Adrenal gland (tissue), 12 donors: ENCODE data around the gene TSPO. TPM values are rescaled to one million over a fixed set of nuclear protein-coding genes. Genes with fewer than 3 reads are reported as not detected.

Source experiments
- DNase-seq, 7 donors: peaks; one replicate each; pipeline ENCODE4 v3.0.0-alpha.2; 2019 to 2020
- H3K27ac ChIP-seq, 5 donors: fragments of 200-600 bp; sonication (generic) in 4 of 5; 1 replicate in 3 of 5; 2 replicates in 2 of 5; pipeline versions ENCODE4 v1.5.1 to v1.8.0; 2016 to 2020; ENCODE audit warnings: mild to moderate bottlenecking in 1 of 5
- H3K27me3 ChIP-seq: fragments of 200-600 bp; 2 replicates; pipeline ENCODE4 v1.8.0; 2021
- H3K36me3 ChIP-seq, 2 donors: fragments of 200-600 bp; replicated peaks in 1 of 2; 1 replicate in 1 of 2; 2 replicates in 1 of 2; pipeline versions ENCODE4 v1.5.1 to v1.8.0; 2018 to 2022
- H3K4me1 ChIP-seq, 2 donors: fragments of 200-600 bp; replicated peaks in 1 of 2; 1 replicate in 1 of 2; 2 replicates in 1 of 2; pipeline versions ENCODE4 v1.5.1 to v1.8.0; 2018 to 2021
- H3K4me3 ChIP-seq, 4 donors: fragments of 200-600 bp; sonication (generic) in 3 of 4; one replicate each; pipeline ENCODE4 v1.5.1; 2016 to 2018
- H3K9me3 ChIP-seq, 3 donors: fragments of 200-600 bp; sonication (generic) in 1 of 3; replicated peaks in 1 of 3; 1 replicate in 2 of 3; 2 replicates in 1 of 3; pipeline versions ENCODE4 v1.5.1 to v1.8.0; 2016 to 2021
- POLR2A ChIP-seq, 2 donors: fragments of 450-650 bp; IDR thresholded peaks; one replicate each; pipeline ENCODE4 v1.6.1; 2017; ENCODE audit warnings: antibody characterized with exemption in 2 of 2, mild to moderate bottlenecking in 2 of 2, moderate library complexity in 1 of 2
- WGBS, 4 donors: extraction: QIAGEN DNeasy Blood & Tissue Kit in 2 of 4; methylation state at CpG; one replicate each; pipeline versions ENCODE4 v1.1.5 to v1.1.7; 2013 to 2017; 5-methylcytosine and 5-hydroxymethylcytosine counted together
- intact Hi-C, 2 donors: fragments of 100-400 bp; cut with DNase I; formaldehyde crosslinking; loops; one replicate each; pipeline versions ENCODE4 v1.14.1 to v1.15.0; 2022 to 2023
- polyA plus RNA-seq, 3 donors: library from polyadenylated mRNA; stranded (reverse); fragments of 200-250 nt in 2 of 3; fragments of 350-450 nt in 1 of 3; fragmentation: Illumina TruSeq in 1 of 3; extraction: RNeasy Lipid Tissue Mini Kit (QIAGEN cat#74804) in 1 of 3; gene quantifications; one replicate each; pipeline ENCODE4 v1.2.3, GENCODE V29; 2013 to 2014
- total RNA-seq, 9 donors: library from RNA; depleted of rRNA in 4 of 9; stranded (reverse); fragments of >200 nt in 4 of 9; fragments of 120-200 nt in 1 of 9; fragmentation: NEBNext Ultra II Directional in 1 of 9; extraction: Animal tissue kit (Norgen Biotek cat#: 25700) in 1 of 9; gene quantifications; one replicate each; pipeline versions ENCODE4 v1.1.0 to v1.2.4, GENCODE V29; 2013 to 2023
- TF ChIP-seq, protein P1 (sequence below), 6 experiments: fragments of 450-650 bp in 4 of 6; fragments of 200-600 bp in 2 of 6; sonication (generic) in 1 of 6; IDR thresholded peaks; 1 replicate in 5 of 6; 2 replicates in 1 of 6; pipeline versions ENCODE4 v1.5.1 to v1.8.0; 2016 to 2021; ENCODE audit warnings: antibody characterized with exemption in 6 of 6, mild to moderate bottlenecking in 2 of 6, moderate library complexity in 1 of 6
- donor health status: healthy with polysubstance abuse.
- donor health status: Bipolar disorder and iron deficiency.
- donor health status: DM: yes; HTN: yes; CAD: no.
- donor health status: DM: no; HTN: no; CAD: no.
- donor health status: DM: no; HTN: no; CAD: no.
- donor health status: DM: yes; HTN: yes; CAD: no.

Gene TSPO
- total and polyA plus RNA-seq, 12 donors, result 7.8 to 881 (median 229) TPM

DNA sequence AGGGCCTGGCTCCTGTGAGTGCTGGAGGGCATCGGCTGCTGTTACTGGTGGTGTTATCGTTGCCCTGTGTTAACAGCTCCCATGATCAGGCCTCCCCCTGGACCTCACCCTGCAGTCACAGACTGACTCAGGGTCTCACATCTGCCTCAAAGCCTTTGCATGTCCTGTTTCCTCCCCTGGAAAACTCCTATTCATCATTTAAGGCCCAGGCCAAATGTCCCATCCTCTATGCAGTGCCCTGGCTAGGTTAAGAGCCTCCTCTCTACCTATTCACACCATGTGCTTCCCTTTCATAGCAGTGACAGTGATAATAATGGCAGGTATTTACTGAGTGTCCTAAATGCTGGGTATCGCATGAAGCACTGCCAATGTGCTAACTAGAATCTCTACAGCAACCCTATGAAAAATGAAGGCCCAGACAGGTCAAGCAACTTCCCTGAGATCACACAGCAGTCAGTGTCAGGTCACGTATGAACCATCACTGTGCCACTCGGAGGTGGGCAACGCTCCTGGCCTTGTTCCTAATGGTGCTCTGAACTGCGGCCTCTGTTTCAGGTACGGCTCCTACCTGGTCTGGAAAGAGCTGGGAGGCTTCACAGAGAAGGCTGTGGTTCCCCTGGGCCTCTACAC, 9.3 kb downstream of the TSPO start:
- intact Hi-C loops, result no loop called here
- Histone ChIP-seq H3K36me3 (peaks cover 0 to 6% of the 10 kb centered on the region in 2 donors), H3K4me3 (no peak overlapping the region), H3K27me3 (no peaks in the 10 kb centered on the region), H3K9me3 (no peaks in the 10 kb centered on the region), H3K27ac (no peak overlapping the region), H3K4me1 (peaks cover 4 to 16% of the 10 kb centered on the region in 2 donors)
- 80 to 96% (median 94%) methylated on average over 3 to 8 of the region's 8 CpGs for WGBS, 4 donors
- TF ChIP-seq, protein P1, sequence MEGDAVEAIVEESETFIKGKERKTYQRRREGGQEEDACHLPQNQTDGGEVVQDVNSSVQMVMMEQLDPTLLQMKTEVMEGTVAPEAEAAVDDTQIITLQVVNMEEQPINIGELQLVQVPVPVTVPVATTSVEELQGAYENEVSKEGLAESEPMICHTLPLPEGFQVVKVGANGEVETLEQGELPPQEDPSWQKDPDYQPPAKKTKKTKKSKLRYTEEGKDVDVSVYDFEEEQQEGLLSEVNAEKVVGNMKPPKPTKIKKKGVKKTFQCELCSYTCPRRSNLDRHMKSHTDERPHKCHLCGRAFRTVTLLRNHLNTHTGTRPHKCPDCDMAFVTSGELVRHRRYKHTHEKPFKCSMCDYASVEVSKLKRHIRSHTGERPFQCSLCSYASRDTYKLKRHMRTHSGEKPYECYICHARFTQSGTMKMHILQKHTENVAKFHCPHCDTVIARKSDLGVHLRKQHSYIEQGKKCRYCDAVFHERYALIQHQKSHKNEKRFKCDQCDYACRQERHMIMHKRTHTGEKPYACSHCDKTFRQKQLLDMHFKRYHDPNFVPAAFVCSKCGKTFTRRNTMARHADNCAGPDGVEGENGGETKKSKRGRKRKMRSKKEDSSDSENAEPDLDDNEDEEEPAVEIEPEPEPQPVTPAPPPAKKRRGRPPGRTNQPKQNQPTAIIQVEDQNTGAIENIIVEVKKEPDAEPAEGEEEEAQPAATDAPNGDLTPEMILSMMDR (IDR thresholded peaks at IDR 0.05), result no peak
- TF ChIP-seq POLR2A (IDR thresholded peaks at IDR 0.05), result no peak
- no peak for DNase-seq

DNA sequence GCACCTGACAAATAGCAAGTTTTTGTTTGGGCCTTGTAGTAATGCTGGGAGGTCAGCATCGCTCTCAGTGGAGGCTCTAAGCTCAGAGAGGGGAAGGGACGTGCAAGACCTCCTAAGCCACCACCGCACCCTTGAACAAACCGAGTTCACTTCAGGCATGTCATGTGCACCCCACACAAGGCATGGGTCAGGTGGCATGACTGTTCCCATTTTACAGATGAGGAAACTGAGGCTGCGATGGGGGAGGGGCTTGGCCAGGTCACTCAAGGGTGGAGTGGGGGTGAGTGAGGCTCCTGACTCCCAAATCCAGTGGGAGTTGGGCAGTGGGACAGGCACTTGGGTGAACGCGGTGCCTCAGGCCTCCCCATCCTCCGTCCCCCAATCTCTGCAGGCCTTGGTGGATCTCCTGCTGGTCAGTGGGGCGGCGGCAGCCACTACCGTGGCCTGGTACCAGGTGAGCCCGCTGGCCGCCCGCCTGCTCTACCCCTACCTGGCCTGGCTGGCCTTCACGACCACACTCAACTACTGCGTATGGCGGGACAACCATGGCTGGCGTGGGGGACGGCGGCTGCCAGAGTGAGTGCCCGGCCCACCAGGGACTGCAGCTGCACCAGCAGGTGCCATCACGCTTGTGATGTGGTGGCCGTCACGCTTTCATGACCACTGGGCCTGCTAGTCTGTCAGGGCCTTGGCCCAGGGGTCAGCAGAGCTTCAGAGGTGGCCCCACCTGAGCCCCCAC, 11.2 kb downstream of the TSPO start:
- H3K27me3 ChIP-seq, result no peaks in the 10 kb centered on the region
- H3K27ac ChIP-seq, result no peak overlapping the region
- peaks cover 0 to 10% of the 10 kb centered on the region in 2 donors for H3K36me3 ChIP-seq
- H3K4me3 ChIP-seq, result no peak overlapping the region
- intact Hi-C loops, result no loop called here
- 92 to 96% (median 95%) methylated on average over 4 to 24 of the region's 24 CpGs for WGBS, 4 donors
- no peaks in the 10 kb centered on the region for H3K9me3 ChIP-seq
- H3K4me1 ChIP-seq, result peaks cover 4 to 16% of the 10 kb centered on the region in 2 donors
- no peak for DNase-seq
- TF ChIP-seq, protein P1 (IDR thresholded peaks at IDR 0.05), result no peak
- TF ChIP-seq POLR2A (IDR thresholded peaks at IDR 0.05), result no peak

DNA sequence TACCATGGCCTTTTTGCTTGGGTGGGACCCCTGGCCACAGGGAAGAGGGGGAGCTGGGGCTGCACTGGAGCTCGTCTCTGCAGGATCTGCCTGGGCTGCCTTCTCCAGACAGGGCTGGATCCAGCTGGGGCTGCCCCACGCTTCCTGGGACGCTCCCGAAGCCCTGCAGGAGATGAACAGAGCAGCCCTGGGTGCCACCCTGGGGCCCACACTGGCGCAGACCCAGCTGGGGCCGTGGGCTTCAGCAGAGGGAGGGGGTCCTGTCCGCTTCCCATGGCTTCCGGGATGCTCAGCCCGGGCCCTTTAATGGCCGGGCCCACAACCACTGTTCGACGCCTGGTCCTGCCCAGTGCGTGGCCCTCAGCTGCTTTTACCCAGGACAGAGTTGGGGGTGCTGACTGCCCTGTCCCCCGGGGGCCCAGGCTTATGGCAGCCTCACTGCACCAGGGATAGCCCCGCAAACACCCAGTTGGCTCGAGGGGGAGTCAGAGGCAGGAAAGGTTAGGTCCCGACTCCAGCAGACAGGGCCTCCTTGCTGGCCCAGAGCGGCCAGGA, 12.0 kb downstream of the TSPO start:
- H3K36me3 ChIP-seq, result peaks cover 0 to 18% of the 10 kb centered on the region in 2 donors
- H3K4me3 ChIP-seq, result no peak overlapping the region
- peak in 1 of 7 donors; percentile 25 for DNase-seq
- H3K27me3 ChIP-seq, result no peaks in the 10 kb centered on the region
- peaks cover 4 to 16% of the 10 kb centered on the region in 2 donors for H3K4me1 ChIP-seq
- intact Hi-C loops, result no loop called here
- 72 to 86% (median 81%) methylated on average over 2 to 18 of the region's 18 CpGs for WGBS, 4 donors
- H3K9me3 ChIP-seq, result no peaks in the 10 kb centered on the region
- H3K27ac ChIP-seq, result peak overlapping the region in 1 of 5 donors; percentile 61
- TF ChIP-seq, protein P1 (IDR thresholded peaks at IDR 0.05), result no peak
- no peak for TF ChIP-seq POLR2A (IDR thresholded peaks at IDR 0.05)

DNA sequence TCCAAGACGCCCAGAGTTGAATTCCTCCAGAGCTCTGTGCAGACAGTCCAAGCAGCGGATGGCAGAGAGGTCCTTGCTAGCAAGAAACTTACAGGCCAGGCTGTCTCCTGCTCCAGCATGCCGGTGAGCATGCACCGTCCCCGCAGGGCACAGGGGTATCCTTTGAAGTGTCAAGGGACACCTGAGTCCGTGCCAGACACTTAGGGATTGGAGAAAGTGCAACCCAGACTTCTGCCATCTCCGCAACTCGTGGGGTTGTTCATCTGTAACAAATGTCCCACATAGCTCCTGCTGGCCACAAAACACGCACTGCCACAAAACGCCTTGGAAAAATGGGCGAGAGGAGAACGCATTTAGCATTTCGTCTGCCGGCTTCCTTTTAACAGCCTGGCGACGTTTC, 13.3 kb downstream of the TSPO start:
- no peak overlapping the region for H3K27ac ChIP-seq
- TF ChIP-seq POLR2A (IDR thresholded peaks at IDR 0.05), result no peak
- TF ChIP-seq, protein P1 (IDR thresholded peaks at IDR 0.05), result no peak
- intact Hi-C loops, result no loop called here

More for the DNA sequence above, 13.3 kb downstream of the TSPO start:
- no peak overlapping the region for H3K4me3 ChIP-seq
- H3K27me3 ChIP-seq, result no peaks in the 10 kb centered on the region
- peaks cover 0 to 24% of the 10 kb centered on the region in 2 donors for H3K36me3 ChIP-seq
- H3K9me3 ChIP-seq, result no peaks in the 10 kb centered on the region
- WGBS, 4 donors, result 34 to 41% (median 38%) methylated on average over 10 to 16 of the region's 16 CpGs
- no peak for DNase-seq
- H3K4me1 ChIP-seq, result peaks cover 4 to 16% of the 10 kb centered on the region in 2 donors
